Hepatocyte (in vitro differentiated cells): Measurements from ENCODE around the gene HMGCS2. TPM values are rescaled to one million over a fixed set of nuclear protein-coding genes. Genes with fewer than 3 reads are reported as not detected.
"Not testable (repeated sequence)": the region's sequence is repeated elsewhere in the genome, so short reads cannot be mapped to it uniquely, and the experiment has no call there.

Experiments
- DNase-seq: peaks from one replicate; pipeline ENCODE4 v3.0.0-alpha.2; 2016; ENCODE audit warnings: low spot score
- H2AFZ ChIP-seq: fragments of 200-600 bp; sonication (generic); 2 replicates; pipeline ENCODE4 v1.6.0; 2016; ENCODE audit warnings: antibody characterized with exemption, mild to moderate bottlenecking
- H3K27ac ChIP-seq: fragments of 200-600 bp; sonication (generic); 2 replicates; pipeline ENCODE4 v1.5.1; 2016; ENCODE audit warnings: mild to moderate bottlenecking
- H3K27me3 ChIP-seq: fragments of 200-600 bp; sonication (generic); 2 replicates; pipeline ENCODE4 v1.6.1; 2016
- H3K36me3 ChIP-seq: fragments of 200-600 bp; sonication (generic); replicated peaks from 2 replicates; pipeline ENCODE4 v1.5.1; 2016; ENCODE audit warnings: low read depth; ENCODE audit not compliant: insufficient read depth
- H3K4me1 ChIP-seq: fragments of 200-600 bp; sonication (generic); 2 replicates; pipeline ENCODE4 v1.5.1; 2016; ENCODE audit warnings: mild to moderate bottlenecking, moderate library complexity; ENCODE audit not compliant: insufficient read depth
- H3K4me2 ChIP-seq: fragments of 200-600 bp; sonication (generic); 2 replicates; pipeline ENCODE4 v1.6.0; 2016
- H3K4me3 ChIP-seq: fragments of 200-600 bp; sonication (generic); 2 replicates; pipeline ENCODE4 v1.5.1; 2016; ENCODE audit warnings: mild to moderate bottlenecking
- H3K79me2 ChIP-seq: fragments of 200-600 bp; sonication (generic); 2 replicates; pipeline ENCODE4 v1.6.0; 2017; ENCODE audit warnings: mild to moderate bottlenecking
- H3K9me2 ChIP-seq: fragments of 200-600 bp; sonication (generic); replicated peaks from 2 replicates; pipeline ENCODE4 v1.6.0; 2017; ENCODE audit warnings: mild to moderate bottlenecking; ENCODE audit not compliant: insufficient read depth
- H3K9me3 ChIP-seq: fragments of 200-600 bp; sonication (generic); 2 replicates; pipeline ENCODE4 v1.5.1; 2016; ENCODE audit warnings: low read depth, mild to moderate bottlenecking
- H4K20me1 ChIP-seq: fragments of 200-600 bp; sonication (generic); 2 replicates; pipeline ENCODE4 v1.6.0; 2016; ENCODE audit warnings: mild to moderate bottlenecking; ENCODE audit not compliant: insufficient read depth, poor library complexity, severe bottlenecking
- CTCF ChIP-seq: fragments of 200-600 bp; sonication (generic); IDR thresholded peaks from 2 replicates; pipeline ENCODE4 v1.5.1; 2016; ENCODE audit warnings: antibody characterized with exemption, mild to moderate bottlenecking; ENCODE audit not compliant: poor library complexity
- EZH2 ChIP-seq: fragments of 200-600 bp; sonication (generic); IDR thresholded peaks from 2 replicates; pipeline ENCODE4 v1.6.1; 2016; ENCODE audit warnings: antibody characterized with exemption, mild to moderate bottlenecking, borderline replicate concordance
- EZH2phosphoT487 ChIP-seq: fragments of 200-600 bp; sonication (generic); IDR thresholded peaks from one replicate; pipeline ENCODE4 v1.6.1; 2018; ENCODE audit warnings: antibody characterized with exemption, mild to moderate bottlenecking, low read depth, moderate library complexity; ENCODE audit not compliant: unreplicated experiment, severe bottlenecking
- WGBS: methylation state at CpG from one replicate; pipeline ENCODE4 v1.1.6; 2016; ENCODE audit warnings: low lambda C conversion rate; ENCODE audit errors: missing lambda C conversion rate; 5-methylcytosine and 5-hydroxymethylcytosine counted together
- polyA plus RNA-seq: library from polyadenylated mRNA; unstranded; fragments of >200 nt; fragmentation: Nextera tagmentation; extraction: Ambion mirVana; gene quantifications from 2 replicates; pipeline ENCODE4 v1.2.1, GENCODE V29; 2016
- total RNA-seq: library from RNA; depleted of rRNA; stranded (reverse); fragments of >200 nt; gene quantifications from 2 replicates; pipeline ENCODE4 v1.2.3, GENCODE V29; 2014

HMGCS2 gene
- total and polyA plus RNA-seq, 2 experiments from 2014 or later = 167 to 188 TPM

- no peak overlapping the region for H3K4me3 ChIP-seq
- H4K20me1 ChIP-seq = no peaks in the 10 kb centered on the region
- peaks cover 62% of the 10 kb centered on the region for H3K4me1 ChIP-seq
- no peaks in the 10 kb centered on the region for H3K9me2 ChIP-seq
- peak overlapping the region; percentile 42 for H3K27ac ChIP-seq
- no peaks in the 10 kb centered on the region for H3K27me3 ChIP-seq
- H3K79me2 ChIP-seq = no peaks in the 10 kb centered on the region
- peak overlapping the region; percentile 16 for H3K4me2 ChIP-seq
- DNase-seq = no peak
- no peaks in the 10 kb centered on the region for H3K9me3 ChIP-seq
- TF ChIP-seq EZH2phosphoT487 (no peak), CTCF (no peak), EZH2 (no peak)
- no peaks in the 10 kb centered on the region for H3K36me3 ChIP-seq
- H2AFZ ChIP-seq = no peak overlapping the region
- 56% methylated on average over 2 of the region's 2 CpGs for WGBS
Observed at GRCh38 chr1:119787776-119788175, 19.1 kb upstream of the HMGCS2 start.

- peak overlapping the region; percentile 4 for H3K27ac ChIP-seq
- H3K27me3 ChIP-seq, H3K9me3 ChIP-seq, H2AFZ ChIP-seq, DNase-seq, H3K36me3 ChIP-seq, H3K79me2 ChIP-seq, H3K4me3 ChIP-seq, H3K4me2 ChIP-seq, H3K9me2 ChIP-seq, H4K20me1 ChIP-seq: not testable (repeated sequence)
- 49% methylated on average over 4 of the region's 4 CpGs for WGBS
- H3K4me1 ChIP-seq = peaks cover 58% of the 10 kb centered on the region
Observed at GRCh38 chr1:119786473-119787050, 17.9 kb upstream of the HMGCS2 start.

- H2AFZ ChIP-seq, H4K20me1 ChIP-seq, H3K4me2 ChIP-seq, H3K36me3 ChIP-seq, H3K9me3 ChIP-seq, H3K9me2 ChIP-seq, H3K79me2 ChIP-seq, H3K4me3 ChIP-seq, DNase-seq, H3K27me3 ChIP-seq: not testable (repeated sequence)
- Histone ChIP-seq H3K27ac (peak overlapping the region; percentile 4), H3K4me1 (peaks cover 53% of the 10 kb centered on the region)
- 80% methylated on average over 7 of the region's 7 CpGs for WGBS
Observed at GRCh38 chr1:119786046-119786445, 17.3 kb upstream of the HMGCS2 start.

GRCh38 chr1:119784191-119784781, 15.6 kb upstream of the HMGCS2 start:
- no peak for TF ChIP-seq EZH2phosphoT487
- no peak for TF ChIP-seq CTCF
- no peak for TF ChIP-seq EZH2
- Histone ChIP-seq H4K20me1 (no peaks in the 10 kb centered on the region), H3K9me3 (no peaks in the 10 kb centered on the region), H3K36me3 (no peaks in the 10 kb centered on the region), H3K27ac (peak overlapping the region; percentile 85), H3K4me1 (peaks cover 54% of the 10 kb centered on the region), H3K27me3 (no peaks in the 10 kb centered on the region), H2AFZ (no peak overlapping the region), H3K4me3 (no peak overlapping the region), H3K79me2 (no peaks in the 10 kb centered on the region), H3K4me2 (peak overlapping the region; percentile 16), H3K9me2 (no peaks in the 10 kb centered on the region)
- WGBS = 65% methylated on average over 3 of the region's 3 CpGs
- DNase-seq = no peak
